Measurements from ENCODE around the gene OR5AL1.
"Not testable (repeated sequence)": the region's sequence is repeated elsewhere in the genome, so short reads cannot be mapped to it uniquely, and the experiment has no call there.

The OR5AL1 gene

DNA sequence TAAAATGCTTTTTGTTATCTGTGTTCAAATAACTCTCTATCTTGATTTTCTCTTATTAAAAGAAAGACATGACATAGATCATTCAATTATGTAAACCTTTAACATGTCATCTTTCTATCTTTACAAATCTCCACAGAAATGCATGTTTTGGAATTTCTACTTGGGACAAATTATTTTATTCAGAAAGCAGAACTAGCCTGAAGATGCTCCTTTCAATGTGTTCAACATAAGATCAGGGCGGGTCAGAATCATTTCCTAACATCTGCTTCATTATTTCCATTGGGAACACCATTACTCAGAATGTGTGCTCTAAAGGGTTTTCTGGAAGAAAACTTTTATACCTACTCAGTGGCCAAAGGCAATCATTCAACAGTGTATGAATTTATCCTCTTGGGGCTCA is at the start of gene OR5AL1:
Gene OR5AL1 (plus strand): TSS at position 301 of the 400 bp plus-strand sequence.
- no peak for DNase-seq

DNA sequence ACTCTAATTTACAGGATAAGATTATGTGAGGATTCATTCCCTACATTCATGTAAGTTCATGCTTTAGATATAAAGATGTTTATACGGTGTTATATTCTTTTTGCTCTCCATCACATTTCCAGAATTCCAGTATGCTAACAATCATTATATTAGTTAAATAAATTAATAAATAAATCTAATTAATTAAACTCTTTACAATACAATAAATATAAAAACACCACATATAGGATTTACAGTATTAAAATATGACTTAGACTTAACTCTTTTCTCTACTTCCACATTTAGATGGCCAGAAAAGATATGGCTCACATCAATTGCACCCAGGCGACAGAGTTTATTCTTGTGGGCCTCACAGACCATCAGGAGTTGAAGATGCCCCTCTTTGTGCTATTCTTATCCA is 37.2 kb upstream of the OR5AL1 start, which contains the start of gene OR8U1:
Gene OR8U1 (plus strand): TSS at position 301 of the 400 bp plus-strand sequence. CDS start 0 bp downstream, at position 301.
- no peak for DNase-seq

DNA sequence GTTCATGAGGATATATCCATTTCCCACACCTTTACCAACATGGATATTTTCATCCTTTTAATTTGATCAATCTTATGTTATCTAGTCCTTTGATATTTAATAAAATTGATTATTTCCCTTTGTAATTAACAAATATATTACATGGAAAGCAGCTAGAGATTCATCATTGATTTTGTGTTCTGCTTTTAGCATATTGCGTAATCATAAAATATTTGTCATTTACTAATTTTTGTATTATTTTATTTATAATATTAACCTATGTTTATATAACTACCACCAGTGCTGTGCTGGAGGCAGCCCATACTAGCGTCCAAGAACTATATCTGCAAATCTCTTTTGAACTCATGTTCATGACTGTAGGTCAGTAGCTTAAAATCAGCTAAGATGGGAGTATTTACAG is 32.4 kb upstream of the OR5AL1 start:
- DNase-seq, result no peak

DNA sequence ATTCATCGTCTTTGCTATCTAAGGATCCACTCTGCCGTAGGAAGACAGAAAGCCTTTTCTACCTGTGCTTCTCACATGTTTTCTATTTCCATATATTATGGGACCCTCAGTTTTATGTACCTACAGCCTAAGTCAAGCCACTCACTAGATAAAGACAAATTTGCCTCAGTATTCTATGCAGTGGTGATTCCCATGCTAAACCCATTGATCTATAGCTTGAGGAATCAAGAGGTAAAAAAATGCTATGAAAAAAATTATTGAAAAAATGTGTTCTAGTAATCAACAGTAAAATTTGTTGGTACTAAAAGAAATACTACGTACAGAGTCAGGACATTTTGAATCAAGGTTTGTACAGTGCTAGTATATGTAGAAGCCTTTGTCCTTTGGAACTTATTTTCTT is 18.1 kb upstream of the OR5AL1 start:
- no peak for DNase-seq

DNA sequence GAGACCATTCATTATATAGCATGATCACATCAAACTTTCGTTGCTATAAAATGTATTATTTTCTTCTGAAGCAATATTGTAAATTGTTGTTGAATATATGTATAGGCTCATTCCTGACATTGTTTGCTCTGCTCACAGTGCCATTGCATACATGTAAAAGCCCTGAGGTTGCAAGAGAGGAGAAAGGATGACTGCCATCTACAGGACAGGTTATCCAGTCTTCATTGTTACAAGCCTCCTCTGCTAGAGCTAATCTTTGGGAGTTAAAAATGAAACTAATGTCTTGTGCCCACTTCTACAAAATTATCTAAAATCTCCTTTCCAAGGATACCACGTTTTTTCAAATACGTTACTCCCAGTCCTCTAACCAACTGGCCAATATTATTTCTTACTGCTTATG is 16.4 kb upstream of the OR5AL1 start:
- DNase-seq, result no peak

DNA sequence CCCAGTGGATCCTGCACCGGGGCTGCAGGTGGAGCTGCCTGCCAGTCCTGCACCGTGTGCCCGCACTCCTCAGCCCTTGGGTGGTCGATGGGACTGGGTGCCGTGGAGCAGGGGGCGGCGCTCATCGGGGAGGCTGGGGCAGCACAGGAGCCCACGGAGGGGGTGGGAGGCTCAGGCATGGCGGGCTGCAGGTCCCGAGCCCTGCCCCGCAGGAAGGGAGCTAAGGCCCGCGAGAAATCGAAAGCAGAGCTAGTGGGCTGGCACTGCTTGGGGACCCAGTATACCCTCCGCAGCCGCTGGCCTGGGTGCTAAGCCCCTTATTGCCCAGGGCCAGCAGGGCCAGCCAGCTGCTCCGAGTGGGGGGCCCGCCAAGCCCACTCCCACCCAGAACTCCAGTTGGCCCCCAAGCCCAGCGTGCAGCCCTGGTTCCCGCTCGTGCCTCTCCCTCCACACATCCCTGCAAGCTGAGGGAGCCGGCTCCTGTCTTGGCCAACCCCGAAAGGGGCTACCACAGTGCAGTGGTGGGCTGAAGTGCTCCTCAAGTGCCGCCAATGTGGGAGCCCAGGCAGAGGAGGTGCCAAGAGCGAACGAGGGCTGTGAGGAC is 10.5 kb upstream of the OR5AL1 start:
- DNase-seq, result not testable (repeated sequence)

DNA sequence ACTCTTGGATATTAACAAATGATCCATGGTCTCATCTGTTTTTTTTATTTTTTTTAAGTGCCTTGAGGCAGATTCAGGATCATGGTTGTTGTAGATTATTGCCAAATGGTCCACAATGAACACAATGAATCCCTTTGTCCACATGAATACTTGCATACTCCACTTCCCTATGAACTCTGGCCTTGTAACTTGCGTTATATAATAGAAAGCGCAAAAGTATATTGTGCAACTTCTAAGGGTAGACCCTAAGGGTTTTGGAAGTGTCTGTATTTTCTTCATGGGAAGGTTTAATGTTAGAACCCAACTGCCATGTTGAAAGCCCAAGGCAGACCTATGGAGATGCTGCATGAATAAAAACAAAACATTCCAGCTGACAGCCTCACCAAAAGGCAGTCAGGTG is 8.1 kb upstream of the OR5AL1 start:
- no peak for DNase-seq

DNA sequence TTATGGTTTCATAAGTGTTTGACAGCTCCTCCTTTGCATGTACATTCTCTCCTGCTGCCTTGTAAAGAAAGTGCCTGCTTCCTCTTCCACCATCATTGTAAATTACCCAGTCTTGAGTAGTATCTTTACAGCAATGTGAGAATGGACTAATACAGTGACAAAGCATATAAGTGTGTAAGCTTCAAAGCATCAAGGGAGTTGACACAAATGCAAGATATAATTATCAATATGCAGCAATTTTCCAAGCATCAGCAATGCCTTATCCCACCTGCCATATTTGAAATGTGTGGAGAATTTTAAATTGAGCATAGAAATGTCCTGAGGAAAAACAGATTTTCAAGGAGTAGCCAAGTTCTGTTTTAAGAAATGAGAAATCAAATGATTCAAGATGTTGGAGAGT is 1.7 kb upstream of the OR5AL1 start:
- DNase-seq, result no peak

DNA sequence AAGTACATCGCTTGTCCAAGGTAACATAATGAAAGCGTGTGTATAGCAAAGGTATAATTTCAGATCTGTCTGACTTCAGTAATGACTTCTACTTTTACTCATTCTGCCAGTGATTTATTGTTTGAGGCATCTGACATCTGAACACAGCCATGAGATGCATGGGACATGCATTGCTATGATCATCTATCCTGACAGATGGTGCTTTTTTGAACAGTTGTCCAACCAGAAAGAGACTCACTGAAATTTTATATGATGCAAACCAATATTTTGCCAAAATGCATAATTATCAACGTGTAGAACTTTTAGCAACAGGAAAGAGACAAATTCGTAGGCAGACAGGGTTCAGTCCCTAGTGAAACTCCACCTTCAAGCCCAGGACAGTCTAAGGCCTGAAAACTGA is 41.0 kb downstream of the OR5AL1 start:
- DNase-seq, result no peak

DNA sequence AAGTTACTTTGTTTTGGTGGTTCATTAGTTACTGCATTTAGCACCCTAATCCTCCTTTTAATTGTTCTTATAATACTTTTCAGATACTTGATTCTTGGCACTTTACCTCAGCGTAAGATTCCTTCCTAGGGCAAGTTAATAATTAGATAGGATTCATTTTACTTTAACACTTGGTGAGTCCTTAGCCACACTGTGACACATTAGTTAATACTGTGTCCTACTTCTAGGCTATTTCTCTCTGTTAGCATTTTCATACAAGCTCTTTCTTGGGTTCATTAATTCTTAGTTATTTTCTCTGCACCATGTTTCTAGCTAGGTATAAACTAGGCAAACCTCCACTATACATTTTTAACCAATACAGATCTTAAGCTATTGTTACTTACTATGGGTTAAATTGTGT is 44.6 kb downstream of the OR5AL1 start:
- DNase-seq, result no peak

All from eye (tissue), 1 donor.